ENCODE results near the gene SMIM36.
"Not testable (repeated sequence)": the region's sequence is repeated elsewhere in the genome, so short reads cannot be mapped to it uniquely, and the experiment has no call there.

The SMIM36 gene

GRCh38 chr17:55453839-55454557 is 57.3 kb downstream of the SMIM36 start:
- no peak for DNase-seq

GRCh38 chr17:55452139-55452790 is 59.0 kb downstream of the SMIM36 start:
- DNase-seq, result no peak

- DNase-seq, result no peak
Measured at GRCh38 chr17:55451758-55452138, 59.5 kb downstream of the SMIM36 start.

- DNase-seq, result no peak
Measured at GRCh38 chr17:55451203-55451641, 60.0 kb downstream of the SMIM36 start.

- DNase-seq, result no peak
Measured at GRCh38 chr17:55450232-55450825, 60.9 kb downstream of the SMIM36 start.

GRCh38 chr17:55448681-55449080 is 62.6 kb downstream of the SMIM36 start:
- no peak for DNase-seq

- DNase-seq, result no peak
Measured at GRCh38 chr17:55446581-55447205, 64.6 kb downstream of the SMIM36 start.

- not testable (repeated sequence) for DNase-seq
Measured at GRCh38 chr17:55446004-55446403, 65.2 kb downstream of the SMIM36 start.

GRCh38 chr17:55444471-55445441 is 66.5 kb downstream of the SMIM36 start:
- no peak for DNase-seq

- no peak for DNase-seq
Measured at GRCh38 chr17:55443904-55444303, 67.3 kb downstream of the SMIM36 start.

GRCh38 chr17:55442953-55443683 is 68.1 kb downstream of the SMIM36 start:
- DNase-seq, result no peak

- DNase-seq, result no peak
Measured at GRCh38 chr17:55442462-55442861, 68.8 kb downstream of the SMIM36 start.

- no peak for DNase-seq
Measured at GRCh38 chr17:55441544-55441943, 69.7 kb downstream of the SMIM36 start.

- no peak for DNase-seq
Measured at GRCh38 chr17:55440391-55440790, 70.9 kb downstream of the SMIM36 start.

- DNase-seq, result no peak
Measured at GRCh38 chr17:55437159-55437605, 74.1 kb downstream of the SMIM36 start.

GRCh38 chr17:55436224-55437158 is 74.8 kb downstream of the SMIM36 start:
- DNase-seq, result no peak

GRCh38 chr17:55435408-55435807 is 75.8 kb downstream of the SMIM36 start:
- DNase-seq, result no peak

- no peak for DNase-seq
Measured at GRCh38 chr17:55434721-55435120, 76.5 kb downstream of the SMIM36 start.

GRCh38 chr17:55433629-55434422 is 77.4 kb downstream of the SMIM36 start:
- DNase-seq, result no peak

Measured in activated gamma-delta T cell treated with Interleukin-2 at 50 U/mL for 16 hours (primary cell).